Loucy (cell line): ENCODE data around the gene SYNGR2.

Experiments used
- EZH2phosphoT487 ChIP-seq: fragments of 200-600 bp; IDR thresholded peaks from 2 replicates; pipeline ENCODE4 v1.6.1; 2018; ENCODE audit warnings: antibody characterized with exemption, mild to moderate bottlenecking, moderate library complexity, borderline replicate concordance
- TF ChIP-seq, protein P1 (sequence below): fragments of 200-600 bp; sonication (generic); conservative IDR thresholded peaks from 2 replicates; pipeline ENCODE4 v1.5.1; 2014; ENCODE audit warnings: mild to moderate bottlenecking, antibody characterized with exemption, low read length

DNA sequence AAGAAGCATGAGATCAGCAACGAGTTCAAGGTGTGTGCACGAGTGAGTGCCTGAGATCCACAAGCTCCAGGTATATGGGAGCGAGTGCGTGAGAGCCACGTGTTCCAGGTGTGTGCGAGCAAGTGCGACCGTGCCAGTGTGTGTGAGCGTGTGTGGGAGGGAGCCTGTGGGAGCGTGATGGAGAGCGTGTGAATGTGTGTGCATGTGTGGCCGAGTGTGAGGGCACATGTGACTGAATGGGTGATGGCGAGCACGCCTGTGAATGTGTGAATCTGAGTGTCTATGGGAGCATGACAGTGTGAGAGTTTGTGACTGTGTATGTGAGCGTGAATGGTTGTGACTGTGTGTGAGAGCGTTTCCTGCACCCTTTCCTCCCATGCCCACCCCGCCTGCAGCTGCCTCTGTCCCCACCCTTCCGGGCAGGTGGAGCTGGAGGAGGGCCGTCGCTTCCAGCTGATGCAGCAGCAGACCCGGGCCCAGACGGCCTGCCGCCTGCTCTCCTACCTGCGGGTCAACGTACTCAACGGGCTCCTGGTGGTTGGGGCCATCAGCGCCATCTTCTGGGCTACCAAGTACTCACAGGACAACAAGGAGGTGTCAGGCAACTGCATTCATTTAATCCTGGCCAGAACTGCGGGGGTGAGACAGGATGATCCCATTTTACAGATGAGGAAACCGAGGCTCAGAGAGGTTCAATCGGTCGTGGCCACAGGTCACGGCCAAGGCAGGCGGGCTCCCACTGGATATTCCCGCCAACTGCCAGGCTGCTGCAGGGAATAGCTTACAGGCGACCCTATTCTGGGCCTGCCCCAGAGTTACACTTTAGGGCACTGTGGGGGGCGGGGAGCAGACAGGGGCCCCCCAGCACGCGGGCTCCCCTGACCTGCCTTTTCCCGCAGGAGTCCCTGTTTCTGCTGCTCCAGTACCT, 34.1 kb upstream of the SYNGR2 start:
- TF ChIP-seq, protein P1, sequence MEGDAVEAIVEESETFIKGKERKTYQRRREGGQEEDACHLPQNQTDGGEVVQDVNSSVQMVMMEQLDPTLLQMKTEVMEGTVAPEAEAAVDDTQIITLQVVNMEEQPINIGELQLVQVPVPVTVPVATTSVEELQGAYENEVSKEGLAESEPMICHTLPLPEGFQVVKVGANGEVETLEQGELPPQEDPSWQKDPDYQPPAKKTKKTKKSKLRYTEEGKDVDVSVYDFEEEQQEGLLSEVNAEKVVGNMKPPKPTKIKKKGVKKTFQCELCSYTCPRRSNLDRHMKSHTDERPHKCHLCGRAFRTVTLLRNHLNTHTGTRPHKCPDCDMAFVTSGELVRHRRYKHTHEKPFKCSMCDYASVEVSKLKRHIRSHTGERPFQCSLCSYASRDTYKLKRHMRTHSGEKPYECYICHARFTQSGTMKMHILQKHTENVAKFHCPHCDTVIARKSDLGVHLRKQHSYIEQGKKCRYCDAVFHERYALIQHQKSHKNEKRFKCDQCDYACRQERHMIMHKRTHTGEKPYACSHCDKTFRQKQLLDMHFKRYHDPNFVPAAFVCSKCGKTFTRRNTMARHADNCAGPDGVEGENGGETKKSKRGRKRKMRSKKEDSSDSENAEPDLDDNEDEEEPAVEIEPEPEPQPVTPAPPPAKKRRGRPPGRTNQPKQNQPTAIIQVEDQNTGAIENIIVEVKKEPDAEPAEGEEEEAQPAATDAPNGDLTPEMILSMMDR, result peak; percentile 71
- no peak for TF ChIP-seq EZH2phosphoT487
